ENCODE results near the gene PEX11G. TPM values are rescaled to one million over a fixed set of nuclear protein-coding genes. Genes with fewer than 3 reads are reported as not detected.
A peak's percentile ranks its signal among the peaks of the same experiment; 100 is the strongest.
"Not testable (repeated sequence)": the region's sequence is repeated elsewhere in the genome, so short reads cannot be mapped to it uniquely, and the experiment has no call there.

The PEX11G gene
- total RNA-seq, 2 experiments from 2014 or later = not detected

DNA sequence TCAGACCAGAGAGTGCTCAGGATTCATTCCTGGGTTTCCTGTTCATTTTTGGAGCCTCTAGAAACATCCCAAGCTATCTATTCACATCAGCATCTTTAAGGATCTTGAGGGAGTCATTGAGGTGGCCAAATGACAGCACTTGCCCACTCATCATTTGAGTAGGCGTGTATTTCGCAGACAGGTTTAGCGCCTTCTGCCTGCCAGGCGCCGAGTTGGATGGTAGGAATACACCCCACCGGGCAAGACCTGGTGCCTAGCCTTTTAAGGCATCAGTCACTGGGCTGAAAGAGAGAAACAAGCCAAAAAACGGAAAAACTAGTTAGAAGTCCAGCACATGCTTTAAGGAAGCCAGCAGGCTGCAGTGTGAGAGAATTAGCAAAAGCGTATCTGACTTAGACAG is 33.8 kb downstream of the PEX11G start:
- no peaks in the 10 kb centered on the region for H3K27me3 Mint-ChIP-seq
- no peaks in the 10 kb centered on the region for H3K9me3 Mint-ChIP-seq
- ChIA-PET POLR2A (no interaction called here), CTCF (no interaction called here)
- Histone ChIP-seq H3K36me3 (ENCODE audit: insufficient read depth, low read length) (peaks cover 94% of the 10 kb centered on the region), H3K4me3 (ENCODE audit: low read length) (no peak overlapping the region), H3K27ac (ENCODE audit: low read depth in 1 of 2, low read length in 2 of 2) (peak overlapping the region in 1 of 2 donors; percentile 4), H3K9me3 (ENCODE audit: control insufficient read depth in 1 of 2, insufficient read depth in 1 of 2, low read length in 2 of 2) (no peaks in the 10 kb centered on the region), H3K27me3 (ENCODE audit: control insufficient read depth in 1 of 2, insufficient read depth in 2 of 2, low read length in 2 of 2) (no peaks in the 10 kb centered on the region), H3K4me1 (ENCODE audit: insufficient read depth, low read length) (peaks cover 16% of the 10 kb centered on the region)
- ATAC-seq (ENCODE audit: poor library complexity) = no peak
- TF ChIP-seq, protein P1, sequence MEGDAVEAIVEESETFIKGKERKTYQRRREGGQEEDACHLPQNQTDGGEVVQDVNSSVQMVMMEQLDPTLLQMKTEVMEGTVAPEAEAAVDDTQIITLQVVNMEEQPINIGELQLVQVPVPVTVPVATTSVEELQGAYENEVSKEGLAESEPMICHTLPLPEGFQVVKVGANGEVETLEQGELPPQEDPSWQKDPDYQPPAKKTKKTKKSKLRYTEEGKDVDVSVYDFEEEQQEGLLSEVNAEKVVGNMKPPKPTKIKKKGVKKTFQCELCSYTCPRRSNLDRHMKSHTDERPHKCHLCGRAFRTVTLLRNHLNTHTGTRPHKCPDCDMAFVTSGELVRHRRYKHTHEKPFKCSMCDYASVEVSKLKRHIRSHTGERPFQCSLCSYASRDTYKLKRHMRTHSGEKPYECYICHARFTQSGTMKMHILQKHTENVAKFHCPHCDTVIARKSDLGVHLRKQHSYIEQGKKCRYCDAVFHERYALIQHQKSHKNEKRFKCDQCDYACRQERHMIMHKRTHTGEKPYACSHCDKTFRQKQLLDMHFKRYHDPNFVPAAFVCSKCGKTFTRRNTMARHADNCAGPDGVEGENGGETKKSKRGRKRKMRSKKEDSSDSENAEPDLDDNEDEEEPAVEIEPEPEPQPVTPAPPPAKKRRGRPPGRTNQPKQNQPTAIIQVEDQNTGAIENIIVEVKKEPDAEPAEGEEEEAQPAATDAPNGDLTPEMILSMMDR (IDR thresholded peaks at IDR 0.05) = no peak
- no peak overlapping the region for H3K4me3 Mint-ChIP-seq
- intact Hi-C loops (cut with DNase I, micrococcal nuclease) = no loop called here
- no peak for DNase-seq
- peaks cover 91% of the 10 kb centered on the region for H3K36me3 Mint-ChIP-seq (ENCODE audit: low read depth)
- peak overlapping the region; percentile 31 for H3K27ac Mint-ChIP-seq
- peaks cover 23% of the 10 kb centered on the region for H3K4me1 Mint-ChIP-seq (ENCODE audit: low read depth)

- H3K4me1 Mint-ChIP-seq (ENCODE audit: low read depth) = peaks cover 22% of the 10 kb centered on the region
- no peak overlapping the region for H3K27ac Mint-ChIP-seq
- TF ChIP-seq, protein P1 (IDR thresholded peaks at IDR 0.05) = no peak
- Histone ChIP-seq H3K4me3 (ENCODE audit: low read length) (no peak overlapping the region), H3K27me3 (ENCODE audit: control insufficient read depth in 1 of 2, insufficient read depth in 2 of 2, low read length in 2 of 2) (no peaks in the 10 kb centered on the region), H3K9me3 (ENCODE audit: control insufficient read depth in 1 of 2, insufficient read depth in 1 of 2, low read length in 2 of 2) (no peaks in the 10 kb centered on the region), H3K36me3 (ENCODE audit: insufficient read depth, low read length) (peaks cover 88% of the 10 kb centered on the region), H3K27ac (ENCODE audit: low read depth in 1 of 2, low read length in 2 of 2) (no peak overlapping the region), H3K4me1 (ENCODE audit: insufficient read depth, low read length) (peaks cover 16% of the 10 kb centered on the region)
- H3K36me3 Mint-ChIP-seq (ENCODE audit: low read depth) = peaks cover 87% of the 10 kb centered on the region
- intact Hi-C loops (cut with DNase I, micrococcal nuclease) = no loop called here
- no peaks in the 10 kb centered on the region for H3K9me3 Mint-ChIP-seq
- CTCF ChIA-PET = no interaction called here
- ATAC-seq (ENCODE audit: poor library complexity) (no peak), DNase-seq (peak in 3 of 14 experiments; percentile 28 to 63 (median 45))
- H3K27me3 Mint-ChIP-seq = no peaks in the 10 kb centered on the region
- POLR2A ChIA-PET = interaction anchor here (0.7 kb wide), 1 partner anchor 1078 kb away, joined by 3 read pairs; no protein-coding TSS in a partner anchor
- H3K4me3 Mint-ChIP-seq = no peak overlapping the region
These were observed 38.3 kb downstream of the PEX11G start for GRCh38 chr19:7450243-7451223.

GRCh38 chr19:7449391-7450070 is 39.3 kb downstream of the PEX11G start:
- H3K9me3 Mint-ChIP-seq; intact Hi-C loops (cut with DNase I, micrococcal nuclease); CTCF ChIA-PET; H3K9me3 ChIP-seq (ENCODE audit: control insufficient read depth in 1 of 2, insufficient read depth in 1 of 2, low read length in 2 of 2); H3K27me3 Mint-ChIP-seq; H3K4me3 ChIP-seq (ENCODE audit: low read length); H3K4me3 Mint-ChIP-seq; H3K27ac Mint-ChIP-seq; ATAC-seq (ENCODE audit: poor library complexity); H3K27ac ChIP-seq (ENCODE audit: low read depth in 1 of 2, low read length in 2 of 2); H3K27me3 ChIP-seq (ENCODE audit: control insufficient read depth in 1 of 2, insufficient read depth in 2 of 2, low read length in 2 of 2); DNase-seq: not testable (repeated sequence)
- Histone ChIP-seq H3K36me3 (ENCODE audit: insufficient read depth, low read length) (peaks cover 88% of the 10 kb centered on the region), H3K4me1 (ENCODE audit: insufficient read depth, low read length) (peaks cover 12% of the 10 kb centered on the region)
- H3K4me1 Mint-ChIP-seq (ENCODE audit: low read depth) = peaks cover 16% of the 10 kb centered on the region
- H3K36me3 Mint-ChIP-seq (ENCODE audit: low read depth) = peaks cover 87% of the 10 kb centered on the region
- POLR2A ChIA-PET = interaction anchor here (0.6 to 1.0 kb wide), 2 partner anchors 73 to 84 kb away, joined by 3 to 4 read pairs; partner anchors contain the start of gene MCOLN1

Data from CD4-positive, alpha-beta T cell (primary cell).